Measurements from ENCODE around the gene ZSCAN26.

DNA sequence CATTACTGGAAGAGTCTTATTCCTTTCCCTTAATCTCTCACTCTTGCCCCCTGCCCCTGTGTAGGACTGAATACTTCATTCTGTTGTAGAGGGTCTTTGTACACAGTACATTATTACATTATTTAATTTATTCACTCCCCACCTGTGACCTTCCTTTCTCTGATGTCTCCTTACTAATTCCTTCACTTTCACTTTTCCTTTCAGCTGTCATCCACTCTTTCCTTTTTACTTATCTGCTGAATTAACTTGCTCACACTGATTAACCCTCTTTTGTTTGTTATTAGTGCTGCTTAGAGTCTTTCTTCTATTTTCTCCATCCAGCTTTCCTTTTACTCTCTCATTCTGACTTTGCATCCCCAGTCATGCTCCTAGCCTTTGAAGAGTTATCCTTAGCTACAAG is 7.9 kb downstream of the ZSCAN26 start:
- TF ChIP-seq EZH2phosphoT487 (IDR thresholded peaks at IDR 0.05) (no peak), EZH2 (IDR thresholded peaks at IDR 0.05) (no peak)

Measured in neural progenitor cell (in vitro differentiated cells).